ENCODE results near the gene SCNN1B.
"Not testable (repeated sequence)": the region's sequence is repeated elsewhere in the genome, so short reads cannot be mapped to it uniquely, and the experiment has no call there.

The SCNN1B gene, protein sequence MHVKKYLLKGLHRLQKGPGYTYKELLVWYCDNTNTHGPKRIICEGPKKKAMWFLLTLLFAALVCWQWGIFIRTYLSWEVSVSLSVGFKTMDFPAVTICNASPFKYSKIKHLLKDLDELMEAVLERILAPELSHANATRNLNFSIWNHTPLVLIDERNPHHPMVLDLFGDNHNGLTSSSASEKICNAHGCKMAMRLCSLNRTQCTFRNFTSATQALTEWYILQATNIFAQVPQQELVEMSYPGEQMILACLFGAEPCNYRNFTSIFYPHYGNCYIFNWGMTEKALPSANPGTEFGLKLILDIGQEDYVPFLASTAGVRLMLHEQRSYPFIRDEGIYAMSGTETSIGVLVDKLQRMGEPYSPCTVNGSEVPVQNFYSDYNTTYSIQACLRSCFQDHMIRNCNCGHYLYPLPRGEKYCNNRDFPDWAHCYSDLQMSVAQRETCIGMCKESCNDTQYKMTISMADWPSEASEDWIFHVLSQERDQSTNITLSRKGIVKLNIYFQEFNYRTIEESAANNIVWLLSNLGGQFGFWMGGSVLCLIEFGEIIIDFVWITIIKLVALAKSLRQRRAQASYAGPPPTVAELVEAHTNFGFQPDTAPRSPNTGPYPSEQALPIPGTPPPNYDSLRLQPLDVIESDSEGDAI

DNA sequence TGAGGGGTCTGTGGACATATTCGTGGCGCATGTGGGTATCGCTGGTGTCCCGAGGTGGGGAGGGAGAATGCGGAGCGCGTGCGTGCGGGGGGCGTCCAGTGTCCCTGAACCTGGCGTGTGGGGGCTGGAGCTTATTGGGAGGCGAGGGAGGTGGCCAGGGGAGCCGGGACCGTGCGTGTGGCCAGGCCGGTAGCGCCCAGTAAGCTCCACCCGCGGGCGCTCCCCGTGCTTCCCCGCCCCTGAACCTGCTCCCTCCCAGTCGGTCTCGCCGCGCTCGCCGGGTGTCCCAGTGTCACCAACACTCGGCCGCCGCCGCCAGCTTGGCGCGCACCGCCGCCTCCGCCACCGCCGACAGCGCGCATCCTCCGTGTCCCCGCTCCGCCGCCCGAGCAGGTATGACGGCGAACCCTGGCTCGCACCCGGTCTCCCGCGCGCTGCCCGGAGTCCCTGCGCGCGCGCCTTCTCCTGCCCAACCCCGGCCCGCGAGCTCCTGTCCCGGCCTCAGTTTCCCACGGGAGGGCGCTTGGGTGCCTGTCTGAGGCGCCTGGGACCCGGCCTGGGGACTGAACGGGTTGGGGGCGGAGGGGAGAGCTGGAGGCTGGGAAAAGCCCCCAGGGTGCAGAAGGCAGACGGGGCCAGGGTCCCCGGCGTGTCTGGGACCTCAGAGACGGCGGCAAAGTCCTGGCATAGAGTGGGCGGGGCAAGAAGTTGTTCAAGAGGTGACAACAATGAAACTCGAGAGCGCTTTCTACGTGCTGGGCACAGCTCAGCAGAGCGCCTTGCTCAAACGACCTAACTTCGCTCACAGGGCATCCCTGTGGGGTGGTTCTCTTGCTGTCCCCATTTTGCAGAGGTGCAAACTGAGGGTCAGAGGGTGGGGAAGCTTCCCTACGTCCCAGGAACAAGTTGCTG, at the start of gene SCNN1B:
SCNN1B (plus strand) TSS at position 258 of the 912 bp plus-strand sequence. CDS start 46,298 bp downstream, outside the sequence.
- DNase-seq, result no peak

DNA sequence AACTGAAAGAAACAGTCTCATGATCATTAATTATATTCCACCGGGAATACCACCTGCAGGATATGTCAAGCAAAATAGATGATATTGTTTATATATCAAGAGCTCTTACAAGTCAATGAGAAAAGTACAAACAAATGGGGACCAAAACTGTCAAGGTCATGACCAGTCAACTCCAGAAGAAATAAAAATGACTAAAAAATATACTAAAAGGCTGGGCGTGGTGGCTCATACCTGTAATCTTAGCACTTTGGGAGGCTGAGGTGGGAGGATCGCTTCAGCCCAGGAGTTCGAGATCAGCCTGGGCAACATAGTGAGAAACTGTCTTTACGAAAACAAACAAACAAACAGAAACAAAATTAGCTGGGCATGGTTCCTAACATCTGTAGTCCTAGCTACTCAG, 49.8 kb upstream of the SCNN1B start:
- DNase-seq, result peak; percentile 12

DNA sequence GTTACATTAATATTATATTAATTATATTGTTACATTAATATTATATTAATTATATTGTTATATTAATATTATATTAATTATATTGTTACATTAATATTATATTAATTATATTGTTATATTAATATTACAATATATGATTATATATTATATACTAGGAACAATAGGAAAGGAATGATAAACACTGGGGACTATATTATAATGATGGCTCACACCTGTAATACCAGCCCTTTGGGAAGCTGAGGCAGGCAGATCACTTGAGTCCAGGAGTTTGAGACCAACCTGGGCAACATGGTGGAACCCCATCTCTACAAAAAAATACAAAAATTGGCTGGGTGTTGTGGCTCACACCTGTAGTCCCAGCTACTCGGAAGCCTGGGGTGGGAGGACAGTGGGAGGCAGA, 48.5 kb upstream of the SCNN1B start:
- not testable (repeated sequence) for DNase-seq

DNA sequence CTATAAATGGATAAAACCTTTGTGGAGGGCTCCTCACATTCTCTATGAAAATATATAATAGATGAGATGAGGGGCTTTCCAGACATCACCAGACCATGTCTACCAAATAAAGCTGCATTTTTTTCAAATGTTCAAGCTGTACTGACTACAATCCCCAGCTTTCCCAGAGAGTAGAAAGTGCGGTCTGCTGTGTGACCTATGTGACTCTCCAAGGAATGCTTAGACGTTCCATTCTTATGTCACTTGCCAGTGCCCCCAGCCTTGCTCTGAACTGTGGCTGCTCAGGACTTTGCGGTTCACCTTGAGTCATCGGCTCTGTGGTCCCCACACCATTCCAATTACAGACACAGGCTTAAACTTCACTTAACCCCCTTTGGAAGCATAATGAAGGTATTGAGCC, 47.8 kb upstream of the SCNN1B start:
- no peak for DNase-seq

DNA sequence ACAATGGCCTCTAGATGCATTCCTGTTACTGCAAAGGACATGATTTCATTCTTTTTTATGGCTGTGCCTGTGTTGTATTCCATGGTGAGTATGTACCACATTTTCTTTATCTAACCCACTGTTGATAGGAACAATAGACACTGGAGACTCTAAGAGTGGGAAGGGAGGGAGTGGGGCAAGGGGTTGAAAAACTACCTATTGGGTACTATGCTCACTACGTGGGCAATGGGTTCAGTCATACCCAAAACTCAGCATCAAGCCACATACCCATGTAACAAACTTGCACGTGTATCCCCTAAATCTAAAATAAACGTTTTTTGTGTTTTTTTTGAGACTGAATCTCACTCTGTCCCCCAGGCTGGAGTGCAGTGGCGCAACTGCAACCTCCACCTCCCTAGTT, 47.1 kb upstream of the SCNN1B start:
- no peak for DNase-seq

DNA sequence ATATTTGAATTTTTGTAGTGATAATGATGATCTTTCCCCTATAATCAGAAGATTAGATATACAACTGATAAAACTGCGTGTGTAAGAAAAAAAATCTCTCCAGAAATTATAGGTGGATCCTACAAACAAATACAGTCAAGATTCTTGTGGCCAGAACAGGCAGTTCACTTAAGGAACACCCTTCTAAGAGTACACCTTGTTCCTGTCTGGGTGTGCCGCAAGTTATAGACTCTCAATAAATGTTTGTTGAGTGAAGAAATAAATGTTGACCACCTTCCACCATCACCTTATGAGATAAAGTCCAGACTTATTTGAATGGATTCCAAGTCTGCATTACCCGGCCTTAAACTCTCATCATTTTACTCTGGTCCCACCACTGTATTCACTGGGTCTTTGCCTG, 45.7 kb upstream of the SCNN1B start:
- DNase-seq, result no peak

DNA sequence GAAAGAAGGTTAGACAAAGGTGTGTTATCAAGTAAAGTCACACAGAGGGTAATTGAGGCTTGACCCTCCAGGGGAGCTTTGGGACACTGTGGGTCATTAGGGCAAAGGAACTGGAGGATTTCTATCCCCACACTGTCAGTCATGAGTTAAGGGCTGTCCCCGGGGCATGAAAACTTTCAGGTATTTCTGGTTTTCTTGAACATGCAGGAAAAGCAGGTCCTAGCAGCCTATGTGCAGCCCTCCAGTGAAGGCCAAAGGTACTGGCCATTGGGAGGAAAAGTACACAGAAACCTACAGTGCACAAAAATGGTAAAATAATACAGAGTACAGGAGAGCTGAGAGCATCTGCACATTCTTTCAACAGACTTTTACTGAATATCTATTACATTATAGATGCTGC, 44.4 kb upstream of the SCNN1B start:
- DNase-seq, result no peak

DNA sequence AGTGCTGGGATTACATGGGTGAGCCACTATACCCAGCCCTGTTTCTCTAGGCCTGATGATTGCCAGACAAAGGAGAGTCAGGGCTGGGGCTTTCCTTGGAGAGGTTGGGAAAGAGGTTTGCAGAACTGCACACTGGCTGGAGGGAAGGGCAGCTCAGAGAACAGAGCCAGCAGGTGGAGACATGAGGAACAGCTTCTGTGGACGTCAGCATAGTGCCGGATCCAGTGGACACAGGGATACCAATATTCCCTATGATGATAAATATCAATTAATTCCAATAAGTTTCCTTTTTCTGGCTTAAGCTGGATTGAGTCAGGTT, 43.2 kb upstream of the SCNN1B start:
- no peak for DNase-seq

DNA sequence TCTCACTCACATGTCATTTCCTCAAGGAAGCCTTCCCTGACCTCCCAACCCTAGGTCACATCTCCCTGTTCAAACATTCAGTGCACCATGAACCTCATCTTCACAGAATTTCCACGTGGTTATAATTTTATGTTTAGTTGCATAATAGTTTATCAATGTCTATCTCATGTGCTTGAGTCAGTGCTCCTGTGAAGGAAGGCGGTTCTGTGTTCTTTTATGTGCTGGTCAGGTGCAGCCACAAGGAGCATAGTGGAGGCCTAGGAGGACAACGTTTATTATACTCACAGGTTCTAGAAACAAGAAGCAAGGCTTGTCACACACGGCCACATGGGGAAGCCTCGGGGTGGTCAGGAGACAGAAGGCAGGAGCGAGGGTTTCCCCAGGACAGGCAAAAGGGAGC, 34.5 kb upstream of the SCNN1B start:
- no peak for DNase-seq

DNA sequence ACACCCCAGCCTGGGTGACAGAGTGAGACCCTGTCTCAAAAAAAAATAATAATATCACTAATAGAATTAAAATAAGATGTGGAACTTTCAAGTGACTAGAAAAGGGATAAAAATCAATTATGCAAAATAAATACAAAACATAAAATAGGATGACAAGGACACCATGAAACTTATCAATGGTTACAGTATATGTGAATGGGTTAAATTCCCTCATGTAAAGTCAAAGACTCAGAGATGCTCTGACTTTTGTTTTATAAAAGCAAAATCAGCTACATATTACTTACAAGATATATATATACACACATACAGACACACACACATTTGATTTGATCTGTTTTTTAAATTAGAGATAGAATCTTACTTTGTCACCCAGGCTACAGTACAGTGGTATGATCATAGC, 33.5 kb upstream of the SCNN1B start:
- DNase-seq, result no peak

DNA sequence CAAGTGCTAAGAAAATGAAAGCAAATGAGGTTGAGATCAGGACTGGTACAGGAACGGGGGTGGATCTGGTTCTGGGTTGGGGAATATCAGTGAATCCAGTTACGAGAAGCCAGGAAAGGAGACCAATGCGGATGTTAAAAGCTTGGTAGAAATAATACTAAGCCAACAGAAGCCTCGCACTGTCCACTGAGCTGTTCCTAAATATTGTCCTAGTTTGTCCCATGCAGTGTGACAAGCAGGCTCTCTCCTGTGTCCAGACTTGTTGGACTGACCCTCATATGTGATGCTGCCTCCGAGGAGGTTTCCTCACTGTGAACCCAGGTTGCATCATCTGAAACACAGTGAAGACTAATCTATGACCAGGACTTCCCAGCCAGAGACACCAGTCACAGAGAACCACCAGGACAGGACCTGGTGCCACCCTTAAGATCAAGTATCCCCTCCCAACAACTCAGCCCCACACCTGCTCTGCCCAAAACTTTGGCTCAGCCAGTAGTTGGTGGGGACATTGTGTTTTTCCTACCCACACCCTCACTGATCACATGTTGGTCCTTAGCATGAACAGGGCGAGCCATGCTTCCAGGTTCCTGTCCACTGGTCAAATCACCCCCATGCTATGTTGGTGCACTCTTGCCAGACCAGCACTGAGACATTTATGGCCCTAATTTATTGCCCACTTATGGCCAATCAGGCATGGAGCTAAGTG, 32.7 kb upstream of the SCNN1B start:
- DNase-seq, result no peak

DNA sequence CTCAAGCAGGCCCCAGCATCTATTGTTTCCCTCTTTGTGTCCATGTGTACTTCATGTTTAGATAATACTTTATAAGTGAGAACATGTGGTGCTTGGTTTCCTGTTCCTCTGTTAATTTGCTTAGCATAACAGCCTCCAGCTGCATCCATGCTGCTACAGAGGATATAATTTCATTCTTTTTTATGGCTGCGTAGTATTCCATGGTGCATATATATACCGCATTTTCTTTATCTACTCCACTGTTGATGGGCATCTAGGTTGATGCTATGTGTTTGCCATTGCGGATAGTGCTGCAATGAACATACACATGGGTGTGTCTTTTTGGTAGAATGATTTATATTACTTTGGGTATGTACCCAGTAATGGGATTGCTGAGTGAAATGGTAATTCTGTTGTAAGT, 31.4 kb upstream of the SCNN1B start:
- no peak for DNase-seq

DNA sequence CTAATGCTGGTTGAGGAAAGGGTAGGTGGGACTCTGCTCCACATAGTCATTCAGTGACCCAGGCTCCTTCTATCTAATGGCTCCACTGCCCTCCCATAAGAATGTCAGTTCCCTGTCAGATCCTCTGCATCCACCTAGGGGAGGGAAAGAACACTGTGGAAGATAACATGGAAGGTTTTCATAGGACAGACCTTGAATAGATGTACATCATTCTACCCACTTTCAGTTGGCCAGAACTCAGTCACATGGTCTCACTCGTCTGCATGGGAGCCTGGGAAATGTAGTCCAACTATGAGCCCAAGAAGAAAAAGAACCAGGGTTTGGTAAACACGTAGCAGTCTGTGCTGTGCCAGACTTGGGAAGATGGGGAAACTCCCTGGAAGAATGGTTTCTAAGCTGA, 27.1 kb upstream of the SCNN1B start:
- no peak for DNase-seq

DNA sequence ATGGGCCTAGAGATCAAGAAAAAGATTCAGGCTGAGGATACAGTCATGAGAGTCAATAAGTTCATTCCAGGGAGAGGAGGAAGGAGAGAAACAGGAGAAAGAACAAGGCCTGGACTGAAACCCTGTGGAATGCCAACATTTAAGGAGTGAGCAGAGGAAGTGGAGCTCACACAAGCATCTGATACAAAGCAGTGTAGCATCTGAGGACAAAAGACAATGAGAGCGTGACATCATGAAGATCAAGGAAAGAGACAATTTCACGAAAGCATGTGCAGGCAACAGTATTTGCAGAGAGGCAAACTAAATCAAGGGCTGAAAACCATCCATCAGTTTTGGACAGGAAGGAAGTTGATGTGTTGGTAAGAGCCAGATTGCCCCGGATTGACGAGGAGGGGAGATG, 25.3 kb upstream of the SCNN1B start:
- no peak for DNase-seq

DNA sequence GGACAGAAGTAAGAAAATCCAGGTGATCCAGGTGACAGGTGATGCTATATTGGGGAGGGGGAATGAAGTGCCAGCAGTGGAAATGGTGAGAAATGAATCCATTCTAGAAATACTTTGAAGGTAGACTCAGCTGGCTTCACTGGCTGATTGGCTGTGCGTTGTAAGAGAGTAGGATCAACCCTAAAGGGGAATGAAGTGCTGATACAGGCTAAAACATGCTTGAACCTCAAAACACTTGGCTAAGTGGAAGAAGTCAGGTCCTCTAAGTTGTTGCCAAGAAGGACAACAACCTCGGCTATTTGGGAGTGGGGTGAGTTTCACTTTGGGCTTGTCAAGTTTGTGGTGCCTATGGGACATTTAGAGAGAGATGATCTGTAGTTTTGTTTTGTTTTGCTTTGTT, 24.1 kb upstream of the SCNN1B start:
- no peak for DNase-seq

DNA sequence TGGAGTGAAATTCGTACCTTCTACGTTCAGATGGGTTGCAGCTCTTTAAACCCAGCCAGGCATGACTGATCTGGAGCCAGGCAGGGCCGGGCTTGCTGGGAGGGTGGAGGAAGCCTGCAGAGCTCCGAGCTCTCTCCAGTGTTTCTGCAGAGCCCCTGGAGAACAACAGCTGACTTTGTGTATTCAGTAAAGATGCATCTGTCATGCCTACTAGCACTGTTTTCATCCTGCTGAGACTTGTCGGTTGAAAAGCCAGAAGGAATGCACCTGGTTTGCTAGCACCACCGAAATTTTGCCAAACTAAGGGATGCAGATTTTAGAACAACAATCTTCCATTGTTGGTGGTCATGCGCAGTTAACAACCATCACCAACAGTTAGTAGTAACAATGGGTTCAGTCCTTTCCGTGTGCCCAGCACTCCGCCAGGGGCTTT, 22.4 kb upstream of the SCNN1B start:
- no peak for DNase-seq

DNA sequence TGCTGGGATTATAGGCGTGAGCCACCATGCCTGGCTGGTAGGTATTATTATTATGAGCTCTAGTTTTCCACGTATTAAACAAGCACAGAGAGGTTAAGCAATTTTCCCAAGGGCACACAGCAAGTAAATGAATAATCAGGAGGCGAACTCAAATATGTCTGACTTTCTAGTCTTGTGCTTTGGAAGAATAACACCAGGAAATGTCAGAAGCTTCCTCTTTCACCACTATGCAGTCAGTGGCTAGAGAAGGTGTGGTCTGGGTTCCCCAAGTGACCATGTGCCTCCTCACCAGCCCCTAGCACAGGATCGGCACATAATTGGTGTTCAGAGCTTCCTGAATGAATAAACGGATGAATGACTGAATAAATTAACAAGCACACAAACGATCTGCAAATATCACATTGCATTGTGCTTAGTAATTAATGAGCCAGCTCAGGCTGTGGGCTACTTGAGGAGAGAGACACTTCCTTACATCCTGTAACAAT, 21.6 kb upstream of the SCNN1B start:
- no peak for DNase-seq

DNA sequence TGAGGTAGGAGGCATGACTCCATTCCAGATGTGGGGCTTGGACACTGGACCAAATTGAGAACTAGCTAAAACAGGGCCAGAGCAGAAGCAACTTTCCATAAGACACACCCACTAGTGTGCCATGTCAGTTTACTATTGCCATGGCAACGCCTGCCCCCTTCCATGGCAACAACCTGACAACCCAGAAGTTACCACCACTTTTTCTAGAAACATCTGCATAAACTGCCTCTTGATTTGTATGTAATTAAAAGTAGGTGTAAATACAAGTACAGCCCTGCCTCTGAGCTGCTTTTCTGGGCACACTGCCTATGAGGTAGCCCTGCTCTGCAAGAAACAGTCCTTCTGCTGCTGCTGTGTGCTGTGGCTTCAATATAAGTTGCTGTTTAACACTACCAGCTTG, 19.5 kb upstream of the SCNN1B start:
- DNase-seq, result no peak

DNA sequence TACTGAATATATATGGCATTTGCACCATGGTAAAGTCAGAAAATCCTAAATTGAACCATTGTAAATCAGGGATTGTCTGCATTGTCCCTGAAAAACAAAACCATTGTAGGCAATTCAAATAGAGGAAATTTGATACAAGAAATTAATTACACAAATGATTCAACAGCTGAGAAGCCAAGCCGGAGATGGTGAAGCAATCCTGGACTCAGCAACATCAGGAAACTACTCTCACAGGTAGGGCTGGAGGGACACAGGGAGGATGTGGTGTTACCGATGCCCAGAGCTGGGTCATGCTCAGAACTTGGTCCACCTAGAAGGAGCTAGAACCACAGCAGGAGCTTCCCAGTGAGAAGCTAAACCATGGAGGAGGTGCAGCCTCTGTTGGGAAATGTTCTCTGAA, 18.5 kb upstream of the SCNN1B start:
- no peak for DNase-seq

DNA sequence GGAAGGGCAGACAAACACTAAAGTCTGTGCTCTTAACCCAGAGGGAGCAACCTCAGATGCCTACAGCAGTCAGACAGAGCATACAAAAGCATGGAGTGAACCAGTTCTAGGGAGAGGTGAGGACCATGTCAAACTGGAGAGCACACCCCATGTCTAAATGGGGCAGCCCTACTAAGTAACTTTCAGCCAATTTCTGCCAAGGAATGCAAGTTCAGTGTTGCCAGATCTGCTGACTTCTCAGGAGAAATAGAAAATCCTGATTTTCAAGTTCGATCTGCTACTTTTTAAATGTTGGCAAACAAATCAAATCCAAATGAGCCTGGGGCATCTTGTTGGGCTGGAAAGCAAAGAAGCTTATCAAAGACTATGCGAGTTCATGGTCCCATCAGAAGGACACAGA, 17.5 kb upstream of the SCNN1B start:
- no peak for DNase-seq

DNA sequence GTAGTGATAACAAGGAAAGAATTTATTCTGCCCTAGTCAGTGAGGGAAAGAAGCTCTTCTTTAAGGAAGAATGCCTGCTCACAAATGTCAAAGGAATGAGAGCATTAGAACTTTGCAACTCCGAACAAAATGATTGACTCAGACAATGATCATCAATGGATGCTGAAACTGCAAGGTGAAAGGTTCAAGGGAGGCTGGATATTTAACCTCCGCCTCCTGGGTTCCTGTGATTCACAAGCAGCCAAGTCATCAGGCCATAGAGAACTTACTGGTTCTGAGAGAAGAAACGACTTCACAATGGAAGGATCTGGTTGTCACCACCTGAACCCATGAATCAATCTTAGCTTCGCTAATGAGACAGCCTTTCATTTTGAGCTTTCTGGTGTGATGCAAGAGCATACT, 16.0 kb upstream of the SCNN1B start:
- DNase-seq, result no peak

DNA sequence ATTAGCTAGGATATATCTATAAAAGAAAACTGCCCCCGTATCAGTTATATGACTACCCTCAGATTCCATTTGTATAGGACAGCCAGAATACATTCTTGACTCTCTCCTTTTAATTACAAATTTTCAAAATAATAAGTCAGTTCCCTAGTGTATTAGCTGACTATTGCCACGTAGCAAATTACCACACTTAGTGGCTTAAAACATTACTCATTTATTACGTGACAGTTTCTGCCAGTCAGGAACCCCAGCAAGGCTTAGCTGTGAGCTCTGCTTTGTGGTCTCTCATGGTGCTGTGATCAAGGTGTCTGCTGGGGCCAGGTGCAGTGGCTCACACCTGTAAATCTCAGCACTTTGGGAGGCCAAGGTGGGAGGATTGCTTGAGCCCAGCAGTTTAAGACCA, 13.9 kb upstream of the SCNN1B start:
- no peak for DNase-seq
